Caco-2 (cell line): Measurements from ENCODE around the gene PCDHB8. TPM values are rescaled to one million over a fixed set of nuclear protein-coding genes. Genes with fewer than 3 reads are reported as not detected.
"Not testable (repeated sequence)": the region's sequence is repeated elsewhere in the genome, so short reads cannot be mapped to it uniquely, and the experiment has no call there.

Experiments
- BruUV-seq: library from RNA; stranded (reverse); fragments of 400-500 nt; replicated peaks from 2 replicates; lab custom pipeline; 2021; lab: Mats Ljungman, UMichigan
- CTCF ChIA-PET: fragments of 300-600 bp; sonication (Branson Sonifier 250); formaldehyde crosslinking; loops from one replicate; lab custom pipeline; 2022; ENCODE audit warnings: antibody characterized with exemption; lab: Charles Lee
- POLR2A ChIA-PET: fragments of 300-600 bp; sonication (Branson Sonifier 250); formaldehyde crosslinking; loops from one replicate; lab custom pipeline; 2022; ENCODE audit warnings: antibody characterized with exemption; lab: Charles Lee
- DNase-seq, 2 experiments: peaks; one replicate each; pipeline versions ENCODE4 v3.0.0 to v3.0.0-alpha.2; 2020 to 2022
- H3K27me3 ChIP-seq: replicated peaks from 2 replicates; pipeline ENCODE4 v1.6.0; 2011; ENCODE audit warnings: low read length; ENCODE audit not compliant: control insufficient read depth, insufficient read depth
- H3K36me3 ChIP-seq: 2 replicates; pipeline ENCODE4 v1.5.1; 2011; ENCODE audit warnings: low read length; ENCODE audit not compliant: control insufficient read depth, insufficient read depth
- H3K4me1 ChIP-seq: fragments of 250-450 bp; sonication (Bioruptor Pico); 2 replicates; pipeline ENCODE4 v1.5.1; 2020; ENCODE audit warnings: mild to moderate bottlenecking
- H3K4me3 ChIP-seq: 2 replicates; pipeline ENCODE4 v1.5.1; 2011; ENCODE audit warnings: low read depth, mild to moderate bottlenecking, control low read depth, low read length
- H3K9me3 ChIP-seq: fragments of 250-450 bp; sonication (Bioruptor Pico); 2 replicates; pipeline ENCODE4 v1.5.1; 2020; ENCODE audit warnings: mild to moderate bottlenecking, moderate library complexity
- H3K27ac Mint-ChIP-seq: one replicate; pipeline ENCODE4 v1.8.0; 2022; ENCODE audit warnings: mixed read lengths; ENCODE audit not compliant: unreplicated experiment
- H3K27me3 Mint-ChIP-seq: one replicate; pipeline ENCODE4 v1.8.0; 2022; ENCODE audit warnings: mixed read lengths; ENCODE audit not compliant: insufficient read depth, unreplicated experiment
- H3K36me3 Mint-ChIP-seq: one replicate; pipeline ENCODE4 v1.8.0; 2022; ENCODE audit warnings: mild to moderate bottlenecking, mixed read lengths; ENCODE audit not compliant: insufficient read depth, unreplicated experiment
- H3K4me1 Mint-ChIP-seq: one replicate; pipeline ENCODE4 v1.8.0; 2022; ENCODE audit warnings: low read depth, mixed read lengths; ENCODE audit not compliant: unreplicated experiment
- H3K4me3 Mint-ChIP-seq: one replicate; pipeline ENCODE4 v1.8.0; 2022; ENCODE audit warnings: mild to moderate bottlenecking, moderate library complexity, mixed read lengths; ENCODE audit not compliant: unreplicated experiment
- H3K9me3 Mint-ChIP-seq: one replicate; pipeline ENCODE4 v1.8.0; 2022; ENCODE audit warnings: mixed read lengths; ENCODE audit not compliant: unreplicated experiment
- intact Hi-C: fragments of 100-400 bp; cut with micrococcal nuclease; formaldehyde crosslinking; loops from one replicate; pipeline ENCODE4 v1.10.0; 2022; ENCODE audit not compliant: unreplicated experiment
- total RNA-seq: library from RNA; stranded (reverse); gene quantifications from 2 replicates; pipeline ENCODE4 v1.2.3, GENCODE V29; 2022
- TF ChIP-seq, protein P1 (sequence below), 2 experiments: fragments of 200-600 bp in 1 of 2; IDR thresholded peaks; 1 replicate in 1 of 2; 2 replicates in 1 of 2; pipeline versions ENCODE4 v1.5.1 to v1.8.0; 2011 to 2022; ENCODE audit warnings: antibody characterized with exemption in 1 of 2, control low read depth in 1 of 2, inconsistent platforms in 1 of 2, low read depth in 1 of 2, low read length in 1 of 2, mild to moderate bottlenecking in 1 of 2, moderate library complexity in 1 of 2; ENCODE audit not compliant: insufficient read depth in 1 of 2, severe bottlenecking in 1 of 2, unreplicated experiment in 1 of 2

The PCDHB8 gene
- total RNA-seq, 1 experiment from 2014 or later, result not detected

- DNase-seq, result no peak
- Mint-ChIP-seq H3K4me1 (no peaks in the 10 kb centered on the region), H3K36me3 (no peaks in the 10 kb centered on the region), H3K4me3 (no peak overlapping the region), H3K27ac (no peak overlapping the region), H3K9me3 (peaks cover 47% of the 10 kb centered on the region), H3K27me3 (no peaks in the 10 kb centered on the region)
- no peak overlapping the region for H3K4me3 ChIP-seq
- BruUV-seq, result no TSS peak
- peaks cover 22% of the 10 kb centered on the region for H3K9me3 ChIP-seq
- H3K36me3 ChIP-seq, result no peaks in the 10 kb centered on the region
- no peaks in the 10 kb centered on the region for H3K27me3 ChIP-seq
- TF ChIP-seq, protein P1, sequence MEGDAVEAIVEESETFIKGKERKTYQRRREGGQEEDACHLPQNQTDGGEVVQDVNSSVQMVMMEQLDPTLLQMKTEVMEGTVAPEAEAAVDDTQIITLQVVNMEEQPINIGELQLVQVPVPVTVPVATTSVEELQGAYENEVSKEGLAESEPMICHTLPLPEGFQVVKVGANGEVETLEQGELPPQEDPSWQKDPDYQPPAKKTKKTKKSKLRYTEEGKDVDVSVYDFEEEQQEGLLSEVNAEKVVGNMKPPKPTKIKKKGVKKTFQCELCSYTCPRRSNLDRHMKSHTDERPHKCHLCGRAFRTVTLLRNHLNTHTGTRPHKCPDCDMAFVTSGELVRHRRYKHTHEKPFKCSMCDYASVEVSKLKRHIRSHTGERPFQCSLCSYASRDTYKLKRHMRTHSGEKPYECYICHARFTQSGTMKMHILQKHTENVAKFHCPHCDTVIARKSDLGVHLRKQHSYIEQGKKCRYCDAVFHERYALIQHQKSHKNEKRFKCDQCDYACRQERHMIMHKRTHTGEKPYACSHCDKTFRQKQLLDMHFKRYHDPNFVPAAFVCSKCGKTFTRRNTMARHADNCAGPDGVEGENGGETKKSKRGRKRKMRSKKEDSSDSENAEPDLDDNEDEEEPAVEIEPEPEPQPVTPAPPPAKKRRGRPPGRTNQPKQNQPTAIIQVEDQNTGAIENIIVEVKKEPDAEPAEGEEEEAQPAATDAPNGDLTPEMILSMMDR (IDR thresholded peaks at IDR 0.05; ENCODE audit: insufficient read depth in 1 of 2, low read depth in 1 of 2, low read length in 1 of 2, severe bottlenecking in 1 of 2, unreplicated experiment in 1 of 2), result no peak
- no peaks in the 10 kb centered on the region for H3K4me1 ChIP-seq
- intact Hi-C loops, result no loop called here
- ChIA-PET CTCF (no interaction called here), POLR2A (no interaction called here)
Measured at GRCh38 chr5:141196363-141196762, 18.8 kb downstream of the PCDHB8 start.

DNA sequence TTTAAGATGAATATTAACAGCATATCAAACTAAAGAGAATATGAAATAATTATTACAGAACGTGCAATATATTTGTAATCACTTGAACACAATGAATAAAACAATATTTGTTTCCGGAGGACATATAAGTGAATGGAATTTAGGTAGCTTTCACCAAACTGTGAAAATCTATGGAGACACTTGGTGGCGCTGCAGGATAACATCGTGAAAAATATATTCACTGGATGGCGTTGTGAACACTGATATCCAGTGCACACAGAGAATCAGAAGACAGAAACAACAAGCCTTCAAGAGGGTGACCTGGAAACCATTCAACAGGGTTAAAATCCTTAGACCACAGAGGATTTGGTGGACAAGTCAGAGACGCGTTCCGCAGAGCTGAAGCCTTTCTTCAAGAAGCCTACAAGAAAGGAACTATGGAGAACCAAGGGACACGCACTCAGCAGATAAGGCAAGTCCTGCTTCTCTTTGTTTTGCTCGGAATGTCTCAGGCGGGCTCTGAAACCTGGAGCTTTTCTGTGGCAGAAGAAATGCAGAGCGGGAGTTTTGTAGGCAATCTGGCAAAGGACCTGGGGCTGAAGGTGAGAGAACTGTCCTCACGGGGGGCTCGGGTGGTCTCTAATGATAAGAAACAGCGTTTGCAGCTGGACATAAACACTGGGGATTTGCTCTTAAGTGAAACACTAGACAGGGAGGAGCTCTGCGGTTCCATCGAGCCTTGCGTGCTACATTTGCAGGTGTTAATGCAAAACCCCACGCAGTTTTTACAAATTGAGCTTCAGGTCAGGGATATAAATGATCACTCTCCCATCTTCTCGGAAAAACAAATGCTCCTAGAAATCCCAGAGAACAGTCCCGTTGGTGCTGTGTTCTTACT lies 22.0 kb downstream of the PCDHB8 start, which contains the start of gene PCDHB11:
Gene PCDHB11 (plus strand): TSS at position 269 of the 877 bp plus-strand sequence. CDS start 148 bp downstream, at position 417.
- Histone ChIP-seq H3K4me3 (no peak within 1 kb of the TSS), H3K36me3 (no peaks in the 10 kb centered on the region), H3K9me3 (peaks cover 22% of the 10 kb centered on the region), H3K27me3 (no peaks in the 10 kb centered on the region), H3K4me1 (no peaks in the 10 kb centered on the region)
- CTCF ChIA-PET, result no interaction called here
- no TSS peak for BruUV-seq
- Mint-ChIP-seq H3K27ac (no peak within 1 kb of the TSS), H3K4me3 (peak within 1 kb of the TSS; percentile 43), H3K27me3 (no peaks in the 10 kb centered on the region), H3K9me3 (peaks cover 32% of the 10 kb centered on the region), H3K36me3 (no peaks in the 10 kb centered on the region), H3K4me1 (no peaks in the 10 kb centered on the region)
- POLR2A ChIA-PET, result no interaction called here
- TF ChIP-seq, protein P1 (IDR thresholded peaks at IDR 0.05; ENCODE audit: insufficient read depth in 1 of 2, low read depth in 1 of 2, low read length in 1 of 2, severe bottlenecking in 1 of 2, unreplicated experiment in 1 of 2), result peak in 1 of 2 experiments; percentile 2
- DNase-seq, result no peak
- intact Hi-C loops, result no loop called here

GRCh38 chr5:141201126-141201525 lies 23.5 kb downstream of the PCDHB8 start:
- H3K9me3 Mint-ChIP-seq, result peaks cover 30% of the 10 kb centered on the region
- H3K4me1 Mint-ChIP-seq, H3K4me1 ChIP-seq, POLR2A ChIA-PET, H3K36me3 Mint-ChIP-seq, H3K4me3 Mint-ChIP-seq, H3K4me3 ChIP-seq, CTCF ChIA-PET, BruUV-seq, H3K36me3 ChIP-seq, intact Hi-C loops, H3K27ac Mint-ChIP-seq, H3K27me3 Mint-ChIP-seq, DNase-seq, H3K27me3 ChIP-seq: not testable (repeated sequence)
- peaks cover 17% of the 10 kb centered on the region for H3K9me3 ChIP-seq

DNA sequence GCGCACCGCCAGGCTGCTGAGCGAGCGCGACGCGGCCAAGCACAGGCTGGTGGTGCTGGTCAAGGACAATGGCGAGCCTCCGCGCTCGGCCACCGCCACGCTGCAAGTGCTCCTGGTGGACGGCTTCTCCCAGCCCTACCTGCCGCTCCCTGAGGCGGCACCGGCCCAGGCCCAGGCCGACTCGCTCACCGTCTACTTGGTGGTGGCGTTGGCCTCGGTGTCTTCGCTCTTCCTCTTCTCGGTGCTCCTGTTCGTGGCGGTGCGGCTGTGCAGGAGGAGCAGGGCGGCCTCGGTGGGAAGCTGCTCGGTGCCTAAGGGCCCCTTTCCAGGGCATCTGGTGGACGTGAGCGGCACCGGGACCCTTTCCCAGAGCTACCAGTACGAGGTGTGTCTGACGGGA lies 24.1 kb downstream of the PCDHB8 start:
- intact Hi-C loops, H3K36me3 Mint-ChIP-seq, POLR2A ChIA-PET: not testable (repeated sequence)

More for the DNA sequence above, 24.1 kb downstream of the PCDHB8 start:
- H3K36me3 ChIP-seq, H3K4me1 ChIP-seq, H3K27me3 Mint-ChIP-seq, DNase-seq, H3K4me1 Mint-ChIP-seq, CTCF ChIA-PET, H3K27me3 ChIP-seq, H3K27ac Mint-ChIP-seq, H3K4me3 Mint-ChIP-seq, BruUV-seq, H3K4me3 ChIP-seq: not testable (repeated sequence)
- peaks cover 12% of the 10 kb centered on the region for H3K9me3 ChIP-seq
- peaks cover 25% of the 10 kb centered on the region for H3K9me3 Mint-ChIP-seq
